D721Med (cell line): ENCODE results near the gene LRP1B.

Experiments used
- DNase-seq: peaks from one replicate; pipeline ENCODE4 v3.0.0; 2011; ENCODE audit warnings: low spot score; ENCODE audit not compliant: insufficient read length
- FAIRE-seq: peaks from 2 replicates; lab custom pipeline; 2011; peaks lifted over from hg19 to GRCh38; lab: Jason Lieb, UNC
- CTCF ChIP-seq: IDR thresholded peaks from 2 replicates; pipeline ENCODE4 v1.5.1; 2012; ENCODE audit warnings: mild to moderate bottlenecking, control low read depth; ENCODE audit not compliant: insufficient read depth; ENCODE audit errors: missing control alignments

The LRP1B gene

GRCh38 chr2:141468761-141469160 is 662.1 kb downstream of the LRP1B start:
- FAIRE-seq (no peak), DNase-seq (no peak)
- TF ChIP-seq CTCF = no peak

- no peak for FAIRE-seq
- TF ChIP-seq CTCF = no peak
- DNase-seq = no peak
Observed at GRCh38 chr2:141467331-141467730, 663.5 kb downstream of the LRP1B start.

DNA sequence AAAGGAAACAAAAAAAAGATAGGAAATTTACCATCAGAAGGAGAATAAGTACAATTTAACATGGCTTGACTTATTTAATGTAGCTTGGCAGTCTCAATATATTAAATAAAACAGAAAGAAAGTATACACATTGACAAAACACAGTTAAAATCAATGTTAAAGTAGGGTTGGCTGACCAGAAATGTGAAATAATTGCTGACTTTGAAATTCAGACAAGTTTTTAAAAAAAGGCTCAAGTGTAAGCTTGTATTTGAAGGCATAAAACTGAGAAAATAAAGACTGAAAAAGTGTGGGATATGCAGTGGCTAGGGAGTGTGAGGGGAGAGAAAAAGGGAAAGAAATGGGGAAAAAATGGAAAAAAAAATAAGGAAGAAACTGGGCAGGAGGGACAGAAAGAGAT is 665.8 kb downstream of the LRP1B start:
- FAIRE-seq (no peak), DNase-seq (no peak)
- no peak for TF ChIP-seq CTCF

GRCh38 chr2:141458351-141458750 is 672.5 kb downstream of the LRP1B start:
- no peak for TF ChIP-seq CTCF
- FAIRE-seq (no peak), DNase-seq (no peak)

GRCh38 chr2:141455877-141456276 is 674.9 kb downstream of the LRP1B start:
- FAIRE-seq (no peak), DNase-seq (no peak)
- TF ChIP-seq CTCF = no peak

- FAIRE-seq (no peak), DNase-seq (no peak)
- no peak for TF ChIP-seq CTCF
Observed at GRCh38 chr2:141455211-141455826, 675.5 kb downstream of the LRP1B start.

GRCh38 chr2:141440072-141440635 is 690.7 kb downstream of the LRP1B start:
- TF ChIP-seq CTCF = no peak
- DNase-seq (no peak), FAIRE-seq (no peak)
